Measurements from ENCODE around the gene WNT5B.

Gene WNT5B

DNA sequence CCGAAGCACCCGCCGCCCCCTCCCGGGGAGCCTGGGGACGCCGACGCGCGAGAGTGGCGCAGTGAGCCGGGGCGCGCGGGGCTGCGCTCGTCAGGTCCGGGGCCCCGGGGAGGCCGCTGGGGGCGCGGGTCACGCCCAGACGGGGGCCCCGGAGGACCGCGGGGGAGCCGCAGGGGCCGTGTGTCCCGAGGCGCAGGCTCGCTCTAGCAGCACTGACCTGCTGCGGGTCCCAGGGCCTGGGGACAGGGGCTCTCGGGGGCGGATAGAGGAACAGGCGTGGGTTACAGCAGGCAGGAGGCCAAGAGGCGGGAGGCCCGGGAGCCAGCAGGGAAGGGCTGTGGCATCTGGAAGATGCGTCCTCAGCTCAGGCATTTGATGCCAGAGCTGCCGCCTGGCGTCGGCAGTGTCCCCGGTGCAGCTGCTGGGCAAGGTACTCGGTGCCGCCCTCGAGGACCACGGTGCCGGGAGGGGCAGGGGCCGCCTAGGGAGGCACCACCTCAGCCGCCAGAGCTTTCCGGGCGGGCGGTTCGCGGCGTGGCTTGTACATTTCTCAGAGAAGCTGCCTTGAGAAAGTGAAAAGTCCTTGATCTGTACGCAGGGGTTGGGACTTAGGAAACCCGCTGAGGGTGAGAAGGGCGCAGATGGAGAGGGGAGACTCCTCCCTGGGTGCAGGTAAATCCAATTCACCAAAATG is 1.2 kb downstream of the WNT5B start:
- DNase-seq (ENCODE audit: low spot score): peak; percentile 80

DNA sequence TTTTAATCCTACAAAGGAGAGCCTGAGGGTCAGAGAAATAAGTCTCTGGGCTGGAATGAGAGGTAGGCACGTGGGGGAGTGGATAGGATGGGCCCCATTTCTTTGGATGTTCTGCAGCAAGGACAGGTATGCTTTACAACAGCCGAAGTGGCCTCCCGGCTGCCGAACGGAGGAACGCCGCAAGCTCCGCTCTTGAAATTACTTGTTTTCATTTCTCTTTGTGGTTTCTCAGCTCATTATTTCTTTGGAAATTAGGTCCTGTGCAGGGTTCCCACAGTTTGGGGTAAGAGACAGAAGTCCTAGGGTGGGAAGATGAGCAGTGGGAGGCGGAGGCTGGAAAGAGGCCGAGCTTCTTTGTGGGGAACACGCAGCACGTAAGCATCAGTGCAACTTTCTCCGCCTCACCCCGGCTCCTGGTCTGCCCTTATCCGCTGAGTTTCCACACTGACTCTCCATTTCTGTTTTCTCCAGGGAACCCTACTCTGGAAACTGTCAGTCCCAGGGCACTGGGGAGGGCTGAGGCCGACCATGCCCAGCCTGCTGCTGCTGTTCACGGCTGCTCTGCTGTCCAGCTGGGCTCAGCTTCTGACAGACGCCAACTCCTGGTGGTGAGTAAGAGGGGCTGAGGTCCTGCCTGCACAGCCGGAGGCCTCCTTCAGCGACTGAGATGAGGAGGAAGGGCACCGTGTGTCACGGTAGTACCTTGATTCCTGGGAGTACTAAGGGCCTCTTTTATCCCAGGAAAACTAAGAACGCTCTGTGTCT is 2.0 kb downstream of the WNT5B start:
- DNase-seq (ENCODE audit: low spot score): no peak

DNA sequence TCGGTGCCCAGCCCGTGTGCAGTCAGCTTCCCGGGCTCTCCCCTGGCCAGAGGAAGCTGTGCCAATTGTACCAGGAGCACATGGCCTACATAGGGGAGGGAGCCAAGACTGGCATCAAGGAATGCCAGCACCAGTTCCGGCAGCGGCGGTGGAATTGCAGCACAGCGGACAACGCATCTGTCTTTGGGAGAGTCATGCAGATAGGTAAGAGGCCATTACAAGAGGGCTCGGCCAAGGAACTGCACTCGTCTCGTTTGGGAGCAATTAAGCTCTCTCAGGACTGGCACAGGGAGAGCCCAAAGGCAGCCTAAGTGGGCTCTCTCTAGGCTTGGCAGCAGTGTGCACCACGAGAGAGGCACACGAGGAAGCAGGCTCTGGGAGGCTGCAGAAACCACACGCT is 3.7 kb downstream of the WNT5B start:
- DNase-seq (ENCODE audit: low spot score): no peak

GRCh38 chr12:1633459-1633858 is 4.4 kb downstream of the WNT5B start:
- DNase-seq (ENCODE audit: low spot score): no peak

GRCh38 chr12:1634149-1634548 is 5.1 kb downstream of the WNT5B start:
- no peak for DNase-seq (ENCODE audit: low spot score)

DNA sequence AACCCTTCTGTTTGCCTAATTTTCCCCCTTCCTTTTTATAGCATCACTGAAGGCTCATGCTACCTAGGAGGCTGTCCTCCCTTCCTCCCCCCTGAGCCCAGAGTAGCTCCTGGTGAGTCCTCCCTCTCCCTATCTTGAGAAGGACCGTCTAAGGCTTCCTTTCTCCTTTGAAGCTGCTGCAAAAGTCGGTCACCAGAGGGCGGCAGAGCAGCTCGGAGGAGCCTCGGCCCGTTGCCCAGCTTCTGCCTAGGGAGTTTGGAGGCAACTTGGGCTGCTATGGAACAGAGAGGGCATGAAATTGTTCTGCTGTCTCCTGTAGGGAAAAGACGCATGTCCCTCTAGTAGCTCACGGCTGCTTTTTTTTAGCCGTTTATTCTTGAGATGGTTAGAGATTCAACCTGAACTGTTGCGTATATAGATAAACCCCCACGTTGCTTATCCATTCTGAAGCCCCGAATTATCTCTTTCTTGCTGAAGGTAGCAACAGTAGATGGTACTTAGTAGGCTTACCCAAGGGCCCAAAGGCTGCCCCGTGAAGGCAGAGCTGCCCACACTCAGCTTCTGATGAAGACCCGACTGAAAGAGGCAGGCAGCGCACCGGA is 5.7 kb downstream of the WNT5B start:
- peak; percentile 85 for DNase-seq (ENCODE audit: low spot score)

DNA sequence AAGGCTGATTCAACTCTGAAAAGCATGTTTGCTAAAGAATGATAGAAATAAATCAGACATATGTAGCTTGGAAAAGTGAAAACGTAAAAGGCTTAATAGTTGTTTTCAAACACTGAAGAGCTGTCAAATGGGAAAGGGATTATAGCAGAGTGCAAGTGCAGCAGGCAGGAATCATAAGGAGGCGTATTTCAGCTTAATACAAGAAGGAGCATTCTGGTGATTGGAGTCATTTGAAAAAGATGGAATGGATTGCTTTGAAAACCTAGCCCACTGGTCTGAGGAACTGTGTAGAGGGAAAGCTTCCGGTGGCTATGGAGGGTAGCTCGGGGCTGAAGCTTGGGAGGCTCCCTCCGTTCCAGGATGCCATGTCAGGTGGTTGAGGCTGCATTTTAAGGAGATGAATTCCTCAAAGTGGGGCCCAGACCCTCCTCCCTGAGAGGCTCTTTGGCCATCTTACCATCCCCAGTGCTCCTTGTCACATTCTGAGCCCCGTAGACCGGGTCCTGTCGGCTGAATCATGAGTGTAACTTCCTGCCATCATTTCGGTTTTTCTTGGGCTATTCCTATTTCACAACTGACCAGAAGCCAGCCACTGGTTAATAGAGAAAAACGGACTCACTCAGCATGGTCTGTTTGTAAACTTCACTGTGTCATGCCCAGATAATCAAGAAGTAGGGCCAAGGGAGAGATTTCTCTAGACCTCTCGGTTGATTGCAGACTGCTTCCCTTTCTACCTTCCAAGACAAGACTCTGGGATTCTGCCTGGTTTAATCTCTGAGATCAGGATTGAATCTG is 6.5 kb downstream of the WNT5B start:
- peak; percentile 55 for DNase-seq (ENCODE audit: low spot score)

GRCh38 chr12:1638203-1638602 is 9.2 kb downstream of the WNT5B start:
- DNase-seq (ENCODE audit: low spot score): no peak

DNA sequence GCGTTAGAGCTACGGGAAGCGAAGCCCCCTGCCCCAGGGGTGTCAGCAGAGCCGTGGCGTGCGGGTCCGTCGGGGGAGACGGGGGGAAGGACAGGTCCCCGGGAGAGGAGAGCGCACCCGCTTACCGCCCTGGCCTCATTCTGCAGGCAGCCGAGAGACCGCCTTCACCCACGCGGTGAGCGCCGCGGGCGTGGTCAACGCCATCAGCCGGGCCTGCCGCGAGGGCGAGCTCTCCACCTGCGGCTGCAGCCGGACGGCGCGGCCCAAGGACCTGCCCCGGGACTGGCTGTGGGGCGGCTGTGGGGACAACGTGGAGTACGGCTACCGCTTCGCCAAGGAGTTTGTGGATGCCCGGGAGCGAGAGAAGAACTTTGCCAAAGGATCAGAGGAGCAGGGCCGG is 10.5 kb downstream of the WNT5B start:
- DNase-seq (ENCODE audit: low spot score): no peak

DNA sequence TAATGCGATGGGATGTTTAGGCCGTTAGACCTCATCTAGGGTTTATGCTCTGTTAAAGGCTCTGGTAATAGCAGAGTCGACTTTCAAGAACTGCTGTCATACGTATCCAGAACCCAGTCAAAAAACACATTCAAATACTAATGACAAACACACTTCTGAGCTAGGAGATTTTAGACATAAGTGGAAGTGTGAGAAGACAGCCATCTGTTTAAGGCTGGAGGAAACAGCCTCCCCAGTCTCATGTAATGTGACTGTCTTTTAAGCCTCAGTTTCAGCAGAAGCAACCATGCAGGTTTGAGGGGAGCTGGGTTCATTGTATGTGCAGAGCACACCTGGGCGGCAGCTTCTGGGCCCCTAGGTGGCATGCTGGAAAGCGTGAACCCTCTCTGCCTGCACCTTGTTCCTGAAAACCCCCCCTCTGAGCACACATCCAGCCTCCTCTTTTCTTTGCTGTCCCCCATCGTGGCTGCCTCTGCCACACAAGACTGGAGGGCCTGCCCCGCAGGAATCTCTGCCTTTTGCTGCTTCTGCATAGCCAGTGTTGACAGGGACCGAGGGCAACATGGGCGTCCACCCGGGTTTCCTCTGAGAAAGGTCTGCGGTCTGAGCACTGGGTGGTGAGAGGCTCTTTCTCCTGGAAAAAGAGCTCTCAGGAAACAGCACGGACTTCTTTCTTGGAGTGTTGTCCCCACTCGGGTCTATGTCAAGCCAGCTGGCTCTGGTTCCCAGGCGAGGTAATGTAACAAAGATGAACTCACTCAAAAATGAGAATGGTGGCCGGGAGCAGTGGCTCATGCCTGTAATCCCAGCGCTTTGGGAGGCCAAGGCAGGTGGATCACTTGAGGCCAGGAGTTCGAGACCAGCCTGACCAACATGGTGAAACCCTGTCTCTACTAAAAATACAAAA is 11.6 kb downstream of the WNT5B start:
- no peak for DNase-seq (ENCODE audit: low spot score)

GRCh38 chr12:1642513-1642912 is 13.5 kb downstream of the WNT5B start:
- DNase-seq (ENCODE audit: low spot score): no peak

DNA sequence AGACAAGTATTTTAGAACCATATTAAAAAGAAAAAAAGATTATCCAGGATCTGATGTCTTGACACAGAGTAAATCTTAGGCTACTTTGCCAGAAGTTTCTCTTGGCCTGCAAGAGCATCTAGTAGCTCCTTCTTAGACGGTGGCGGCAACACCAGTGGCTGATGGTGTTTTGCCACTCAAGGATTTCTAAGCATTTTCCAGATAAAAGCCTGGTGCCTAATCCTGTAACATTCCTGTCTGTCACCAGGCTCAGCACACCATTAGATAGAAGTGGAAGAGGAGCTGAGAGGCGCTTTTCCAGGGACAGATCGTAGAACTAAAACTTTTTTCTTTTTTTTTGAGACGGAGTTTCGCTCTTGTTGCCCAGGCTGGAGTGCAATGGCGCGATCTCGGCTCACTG is 14.0 kb downstream of the WNT5B start:
- DNase-seq (ENCODE audit: low spot score): no peak

DNA sequence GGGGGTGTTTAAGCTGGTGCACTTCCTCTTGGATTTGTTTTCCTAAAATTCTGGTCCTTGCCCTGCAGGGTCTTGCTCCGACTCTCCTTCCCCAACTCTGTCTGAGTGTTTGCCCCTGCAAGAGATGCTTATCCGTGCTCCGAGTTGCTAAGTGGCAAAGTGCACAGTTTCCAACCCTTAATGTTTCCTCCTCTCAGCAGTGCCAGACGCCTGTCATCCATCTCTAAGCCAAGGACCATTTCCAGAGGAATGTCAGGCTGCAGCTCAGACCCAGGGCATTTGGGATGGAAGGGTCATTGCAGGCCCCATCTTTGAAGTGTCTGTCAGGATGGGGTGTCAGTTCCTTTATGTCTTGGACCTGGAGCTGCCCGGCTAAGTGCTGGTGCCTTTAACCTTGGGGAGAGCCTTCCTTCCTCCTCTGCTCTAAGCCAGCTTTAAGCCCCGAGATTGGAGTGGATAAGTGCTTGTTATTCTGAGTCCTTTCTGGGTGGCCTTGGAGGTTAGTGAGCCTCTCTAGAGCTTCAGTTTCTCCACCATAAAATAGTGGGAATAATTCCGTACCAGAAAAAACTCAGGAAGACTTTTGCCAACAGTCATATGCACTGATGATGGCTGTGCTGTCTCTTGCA is 15.0 kb downstream of the WNT5B start:
- no peak for DNase-seq (ENCODE audit: low spot score)

GRCh38 chr12:1644534-1645438 is 15.8 kb downstream of the WNT5B start:
- peak; percentile 85 for DNase-seq (ENCODE audit: low spot score)

- DNase-seq (ENCODE audit: low spot score): no peak
Observed at GRCh38 chr12:1645819-1646218, 16.8 kb downstream of the WNT5B start.

DNA sequence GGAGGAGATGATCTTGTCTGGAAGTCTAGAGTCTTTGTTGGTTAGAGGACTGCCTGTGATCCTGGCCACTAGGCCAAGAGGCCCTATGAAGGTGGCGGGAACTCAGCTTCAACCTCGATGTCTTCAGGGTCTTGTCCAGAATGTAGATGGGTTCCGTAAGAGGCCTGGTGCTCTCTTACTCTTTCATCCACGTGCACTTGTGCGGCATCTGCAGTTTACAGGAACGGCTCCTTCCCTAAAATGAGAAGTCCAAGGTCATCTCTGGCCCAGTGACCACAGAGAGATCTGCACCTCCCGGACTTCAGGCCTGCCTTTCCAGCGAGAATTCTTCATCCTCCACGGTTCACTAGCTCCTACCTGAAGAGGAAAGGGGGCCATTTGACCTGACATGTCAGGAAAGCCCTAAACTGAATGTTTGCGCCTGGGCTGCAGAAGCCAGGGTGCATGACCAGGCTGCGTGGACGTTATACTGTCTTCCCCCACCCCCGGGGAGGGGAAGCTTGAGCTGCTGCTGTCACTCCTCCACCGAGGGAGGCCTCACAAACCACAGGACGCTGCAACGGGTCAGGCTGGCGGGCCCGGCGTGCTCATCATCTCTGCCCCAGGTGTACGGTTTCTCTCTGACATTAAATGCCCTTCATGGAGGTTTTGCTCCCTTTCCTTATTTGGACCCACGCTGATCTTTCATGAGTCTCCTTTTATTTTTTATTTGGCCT is 17.7 kb downstream of the WNT5B start:
- DNase-seq (ENCODE audit: low spot score): no peak

DNA sequence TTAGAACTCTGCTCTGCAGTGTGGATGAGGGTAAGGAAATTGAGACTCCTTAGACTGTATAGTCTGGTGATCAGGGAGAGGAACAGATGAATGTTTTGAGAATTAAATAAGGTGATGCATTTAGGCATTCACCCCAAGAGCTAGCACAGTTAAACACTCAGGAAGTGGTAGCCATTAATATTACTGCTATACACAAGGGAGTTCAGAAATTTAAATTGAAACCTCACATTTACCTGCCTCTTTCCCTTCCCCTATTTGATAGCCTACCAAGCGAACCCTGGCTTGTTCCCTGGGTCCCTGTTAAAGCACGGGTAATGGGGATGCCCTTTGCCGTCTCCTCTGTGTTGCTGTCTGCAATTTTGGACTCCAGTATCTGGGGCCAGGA is 18.2 kb downstream of the WNT5B start:
- no peak for DNase-seq (ENCODE audit: low spot score)

DNA sequence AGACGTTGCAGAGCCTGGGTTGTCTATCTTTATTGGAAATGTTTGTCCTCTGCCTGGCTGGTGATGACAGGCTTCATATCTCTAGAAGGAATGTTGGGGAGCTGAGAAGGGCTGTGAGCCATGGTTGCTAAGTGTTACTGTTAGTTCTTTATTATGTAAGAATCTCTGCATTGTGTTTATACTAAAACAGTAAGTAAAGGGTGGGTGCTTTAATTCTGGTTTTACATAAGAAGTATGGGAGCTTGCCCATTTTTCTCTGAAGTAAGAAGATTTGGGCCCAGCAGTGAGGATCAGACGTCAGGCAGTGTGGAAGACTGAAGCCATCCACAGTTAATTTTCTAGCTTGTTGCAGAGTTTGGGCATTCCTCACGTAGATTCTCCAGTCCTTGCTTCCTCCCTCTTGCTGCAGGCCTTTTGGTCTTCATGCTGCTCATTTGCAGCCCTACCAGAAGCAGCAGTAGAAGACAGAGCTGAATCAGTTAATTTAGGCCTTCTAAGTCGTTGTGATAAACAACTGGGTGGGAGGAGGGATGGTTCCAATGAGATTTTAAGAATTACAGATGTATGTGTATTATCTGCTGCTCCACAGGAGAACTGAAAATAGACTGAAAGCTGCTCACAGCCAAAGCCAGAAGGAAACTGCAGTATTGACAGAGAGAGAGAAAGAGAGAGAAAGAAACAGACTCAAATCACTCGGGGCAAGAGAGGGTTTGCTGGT is 21.4 kb downstream of the WNT5B start:
- DNase-seq (ENCODE audit: low spot score): no peak

DNA sequence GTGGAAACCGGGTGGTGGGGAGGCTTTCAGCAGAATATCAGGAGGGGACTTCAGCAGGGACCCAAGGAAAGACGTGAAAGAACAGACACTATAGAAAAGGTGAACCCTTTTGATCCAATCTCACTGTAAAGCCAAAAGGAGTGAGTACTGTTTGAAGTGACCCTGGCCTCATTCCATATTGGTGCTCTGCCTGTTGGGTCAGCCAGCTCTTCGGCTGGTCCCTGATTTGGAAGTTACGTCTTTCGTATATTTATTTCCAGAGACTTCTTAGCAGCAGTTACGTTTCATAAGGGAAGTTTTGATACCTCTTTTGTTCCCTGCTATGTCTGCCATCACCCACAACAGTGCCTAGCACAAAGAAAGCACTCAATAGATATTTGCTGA is 21.9 kb downstream of the WNT5B start:
- DNase-seq (ENCODE audit: low spot score): no peak

All from D341Med (cell line).